Left lung (tissue), 10 donors: ENCODE measurements around the gene CELA3B. TPM values are rescaled to one million over a fixed set of nuclear protein-coding genes. Genes with fewer than 3 reads are reported as not detected.
"Not testable (repeated sequence)": the region's sequence is repeated elsewhere in the genome, so short reads cannot be mapped to it uniquely, and the experiment has no call there.

Source experiments
- ATAC-seq: fragments of 200-7000 bp; cut with Tn5 transposase; one replicate; pipeline ENCODE4 v1.9.1; 2020; ENCODE audit warnings: moderate library complexity
- DNase-seq, 4 donors: peaks; one replicate each; pipeline ENCODE4 v3.0.0-alpha.2; 2013 to 2020
- H3K27ac ChIP-seq, 2 donors: fragments of 200-600 bp; sonication (generic) in 1 of 2; one replicate each; pipeline versions ENCODE4 v1.5.0 to v1.8.0; 2020 to 2021
- H3K27me3 ChIP-seq, 2 donors: fragments of 200-600 bp; sonication (generic) in 1 of 2; one replicate each; pipeline versions ENCODE4 v1.5.0 to v1.8.0; 2020 to 2021
- H3K36me3 ChIP-seq, 2 donors: fragments of 200-600 bp; sonication (generic) in 1 of 2; one replicate each; pipeline versions ENCODE4 v1.5.0 to v1.8.0; 2020 to 2021
- H3K4me1 ChIP-seq, 2 donors: fragments of 200-600 bp; one replicate each; pipeline ENCODE4 v1.8.0; 2021
- H3K4me3 ChIP-seq, 2 donors: fragments of 200-600 bp; sonication (generic) in 1 of 2; one replicate each; pipeline versions ENCODE4 v1.5.0 to v1.8.0; 2020 to 2021; ENCODE audit warnings: mild to moderate bottlenecking in 1 of 2
- H3K9me3 ChIP-seq, 2 donors: fragments of 200-600 bp; sonication (generic) in 1 of 2; one replicate each; pipeline versions ENCODE4 v1.5.0 to v1.8.0; 2020 to 2021
- CTCF ChIP-seq, 2 donors: fragments of 200-600 bp; sonication (generic) in 1 of 2; IDR thresholded peaks; one replicate each; pipeline versions ENCODE4 v1.5.0 to v1.8.0; 2021; ENCODE audit warnings: antibody characterized with exemption in 2 of 2
- intact Hi-C, 2 donors: fragments of 100-400 bp; cut with DNase I; formaldehyde crosslinking; loops; one replicate each; pipeline versions ENCODE4 v1.11.2 to v1.14.2; 2022
- polyA plus RNA-seq, 6 donors: library from polyadenylated mRNA; unstranded; fragments of 120-200 nt; gene quantifications; one replicate each; pipeline ENCODE4 v1.2.1, GENCODE V29; 2013; ENCODE audit not compliant: insufficient read length in 6 of 6
- total RNA-seq, 2 donors: library from RNA; stranded (reverse); fragmentation: NEBNext Ultra II Directional; extraction: Animal tissue kit (Norgen Biotek cat#: 25700); gene quantifications; one replicate each; pipeline ENCODE4 v1.2.1, GENCODE V29; 2021
- donor health status: DM: no; HTN: yes; CAD: no.
- donor health status: DM: no; HTN: no; CAD: no.

CELA3B gene
- total and polyA plus RNA-seq, 8 donors: 0.27 to 0.71 TPM; not detected in 6

- H3K27ac ChIP-seq: no peak overlapping the region
- H3K9me3 ChIP-seq: no peaks in the 10 kb centered on the region
- H3K36me3 ChIP-seq: no peaks in the 10 kb centered on the region
- intact Hi-C loops: no loop called here
- H3K27me3 ChIP-seq: no peaks in the 10 kb centered on the region
- no peak overlapping the region for H3K4me3 ChIP-seq
- H3K4me1 ChIP-seq: peaks cover 0 to 42% of the 10 kb centered on the region in 2 donors
- DNase-seq (no peak), ATAC-seq (no peak)
- TF ChIP-seq CTCF (IDR thresholded peaks at IDR 0.05): no peak
Measured at GRCh38 chr1:22026924-22027289, 50.1 kb downstream of the CELA3B start.

- TF ChIP-seq CTCF (IDR thresholded peaks at IDR 0.05): no peak
- no peaks in the 10 kb centered on the region for H3K9me3 ChIP-seq
- intact Hi-C loops: no loop called here
- H3K27me3 ChIP-seq: no peaks in the 10 kb centered on the region
- H3K36me3 ChIP-seq: no peaks in the 10 kb centered on the region
- no peak overlapping the region for H3K4me3 ChIP-seq
- DNase-seq (no peak), ATAC-seq (no peak)
- peak overlapping the region in 1 of 2 donors; percentile 14 for H3K27ac ChIP-seq
- H3K4me1 ChIP-seq: peaks cover 0 to 31% of the 10 kb centered on the region in 2 donors
Measured at GRCh38 chr1:22030057-22030456, 53.2 kb downstream of the CELA3B start.

- Histone ChIP-seq H3K4me3 (no peak overlapping the region), H3K36me3 (no peaks in the 10 kb centered on the region), H3K9me3 (no peaks in the 10 kb centered on the region), H3K4me1 (peaks cover 0 to 31% of the 10 kb centered on the region in 2 donors), H3K27me3 (no peaks in the 10 kb centered on the region), H3K27ac (peak overlapping the region in 1 of 2 donors; percentile 75)
- ATAC-seq (no peak), DNase-seq (no peak)
- TF ChIP-seq CTCF (IDR thresholded peaks at IDR 0.05): no peak
- intact Hi-C loops: no loop called here
Measured at GRCh38 chr1:22030473-22030872, 53.7 kb downstream of the CELA3B start.

- Histone ChIP-seq H3K4me1 (peaks cover 0 to 26% of the 10 kb centered on the region in 2 donors), H3K4me3 (no peak overlapping the region), H3K27me3 (no peaks in the 10 kb centered on the region), H3K9me3 (no peaks in the 10 kb centered on the region), H3K27ac (peak overlapping the region; percentile 57 to 75), H3K36me3 (no peaks in the 10 kb centered on the region)
- ATAC-seq (peak; percentile 91), DNase-seq (peak in 1 of 4 donors; percentile 73)
- TF ChIP-seq CTCF (IDR thresholded peaks at IDR 0.05): no peak
- intact Hi-C loops: no loop called here
Measured at GRCh38 chr1:22031214-22031962, 54.6 kb downstream of the CELA3B start.

GRCh38 chr1:22034834-22035233, 58.0 kb downstream of the CELA3B start:
- H3K27me3 ChIP-seq, H3K9me3 ChIP-seq, ATAC-seq, H3K4me3 ChIP-seq, intact Hi-C loops, DNase-seq, H3K36me3 ChIP-seq, H3K27ac ChIP-seq: not testable (repeated sequence)
- peaks cover 4 to 36% of the 10 kb centered on the region in 2 donors for H3K4me1 ChIP-seq

- no peak for TF ChIP-seq CTCF (IDR thresholded peaks at IDR 0.05)
- H3K27ac ChIP-seq: peak overlapping the region in 1 of 2 donors; percentile 88
Measured at GRCh38 chr1:22037520-22037919, 60.7 kb downstream of the CELA3B start.

More at GRCh38 chr1:22037520-22037919, 60.7 kb downstream of the CELA3B start:
- no peak for ATAC-seq
- Histone ChIP-seq H3K36me3 (no peaks in the 10 kb centered on the region), H3K9me3 (no peaks in the 10 kb centered on the region), H3K4me1 (peaks cover 8 to 26% of the 10 kb centered on the region in 2 donors), H3K4me3 (no peak overlapping the region), H3K27me3 (no peaks in the 10 kb centered on the region)
- no peak for DNase-seq
- intact Hi-C loops: no loop called here
